ENCODE results near the gene RNF227.
A peak's percentile ranks its signal among the peaks of the same experiment; 100 is the strongest.

RNF227 gene

DNA sequence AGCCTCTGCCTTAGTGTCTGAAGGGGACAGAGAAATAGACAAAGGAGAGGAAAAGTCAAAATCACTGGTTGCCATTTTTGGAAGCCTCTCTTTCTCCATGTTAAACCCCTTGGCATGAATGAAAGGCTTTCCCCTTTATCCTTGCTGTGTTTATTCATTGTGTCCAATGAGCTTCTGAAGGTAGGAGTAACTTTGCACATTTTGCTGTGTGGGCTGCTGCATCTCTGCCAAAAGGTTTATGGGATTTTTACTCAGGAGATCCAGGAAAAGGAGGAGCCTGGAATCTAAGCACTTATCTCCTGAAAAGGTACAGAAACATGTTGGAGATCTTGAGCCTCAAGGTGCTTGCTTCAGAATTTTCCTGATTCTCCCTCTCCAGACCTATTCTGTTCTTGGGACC, 19.8 kb upstream of the RNF227 start:
- no peak for ATAC-seq
- TF ChIP-seq ESRRG (CRISPR knock-in tag; IDR thresholded peaks at IDR 0.05) (no peak), RARB (CRISPR knock-in tag; IDR thresholded peaks at IDR 0.05) (no peak), SNAI2 (CRISPR knock-in tag; IDR thresholded peaks at IDR 0.05) (no peak), BACH2 (CRISPR knock-in tag; IDR thresholded peaks at IDR 0.05; ENCODE audit: borderline replicate concordance) (no peak), ARNTL (CRISPR knock-in tag; IDR thresholded peaks at IDR 0.05; ENCODE audit: borderline replicate concordance, low read depth) (no peak), ZC3H10 (CRISPR knock-in tag; IDR thresholded peaks at IDR 0.05) (no peak), GLIS3 (CRISPR knock-in tag; IDR thresholded peaks at IDR 0.05) (no peak), CSDC2 (CRISPR knock-in tag; IDR thresholded peaks at IDR 0.05) (no peak), ZNF8 (CRISPR knock-in tag; IDR thresholded peaks at IDR 0.05) (no peak), TOX (CRISPR knock-in tag; IDR thresholded peaks at IDR 0.05; ENCODE audit: borderline replicate concordance) (no peak), ZNF565 (CRISPR knock-in tag; conservative IDR thresholded peaks at IDR 0.05; ENCODE audit: low read depth) (no peak), TCF4 (CRISPR knock-in tag; IDR thresholded peaks at IDR 0.05; ENCODE audit: borderline replicate concordance) (no peak)
- TF ChIP-seq, protein P1, sequence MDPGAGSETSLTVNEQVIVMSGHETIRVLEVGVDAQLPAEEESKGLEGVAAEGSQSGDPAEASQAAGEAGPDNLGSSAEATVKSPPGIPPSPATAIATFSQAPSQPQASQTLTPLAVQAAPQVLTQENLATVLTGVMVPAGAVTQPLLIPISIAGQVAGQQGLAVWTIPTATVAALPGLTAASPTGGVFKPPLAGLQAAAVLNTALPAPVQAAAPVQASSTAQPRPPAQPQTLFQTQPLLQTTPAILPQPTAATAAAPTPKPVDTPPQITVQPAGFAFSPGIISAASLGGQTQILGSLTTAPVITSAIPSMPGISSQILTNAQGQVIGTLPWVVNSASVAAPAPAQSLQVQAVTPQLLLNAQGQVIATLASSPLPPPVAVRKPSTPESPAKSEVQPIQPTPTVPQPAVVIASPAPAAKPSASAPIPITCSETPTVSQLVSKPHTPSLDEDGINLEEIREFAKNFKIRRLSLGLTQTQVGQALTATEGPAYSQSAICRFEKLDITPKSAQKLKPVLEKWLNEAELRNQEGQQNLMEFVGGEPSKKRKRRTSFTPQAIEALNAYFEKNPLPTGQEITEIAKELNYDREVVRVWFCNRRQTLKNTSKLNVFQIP (CRISPR knock-in tag; IDR thresholded peaks at IDR 0.05; ENCODE audit: borderline replicate concordance, low read depth): no peak
- TF ChIP-seq, protein P2, sequence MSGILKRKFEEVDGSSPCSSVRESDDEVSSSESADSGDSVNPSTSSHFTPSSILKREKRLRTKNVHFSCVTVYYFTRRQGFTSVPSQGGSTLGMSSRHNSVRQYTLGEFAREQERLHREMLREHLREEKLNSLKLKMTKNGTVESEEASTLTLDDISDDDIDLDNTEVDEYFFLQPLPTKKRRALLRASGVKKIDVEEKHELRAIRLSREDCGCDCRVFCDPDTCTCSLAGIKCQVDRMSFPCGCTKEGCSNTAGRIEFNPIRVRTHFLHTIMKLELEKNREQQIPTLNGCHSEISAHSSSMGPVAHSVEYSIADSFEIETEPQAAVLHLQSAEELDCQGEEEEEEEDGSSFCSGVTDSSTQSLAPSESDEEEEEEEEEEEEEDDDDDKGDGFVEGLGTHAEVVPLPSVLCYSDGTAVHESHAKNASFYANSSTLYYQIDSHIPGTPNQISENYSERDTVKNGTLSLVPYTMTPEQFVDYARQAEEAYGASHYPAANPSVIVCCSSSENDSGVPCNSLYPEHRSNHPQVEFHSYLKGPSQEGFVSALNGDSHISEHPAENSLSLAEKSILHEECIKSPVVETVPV (CRISPR knock-in tag; IDR thresholded peaks at IDR 0.05): no peak
- TF ChIP-seq, protein P3, sequence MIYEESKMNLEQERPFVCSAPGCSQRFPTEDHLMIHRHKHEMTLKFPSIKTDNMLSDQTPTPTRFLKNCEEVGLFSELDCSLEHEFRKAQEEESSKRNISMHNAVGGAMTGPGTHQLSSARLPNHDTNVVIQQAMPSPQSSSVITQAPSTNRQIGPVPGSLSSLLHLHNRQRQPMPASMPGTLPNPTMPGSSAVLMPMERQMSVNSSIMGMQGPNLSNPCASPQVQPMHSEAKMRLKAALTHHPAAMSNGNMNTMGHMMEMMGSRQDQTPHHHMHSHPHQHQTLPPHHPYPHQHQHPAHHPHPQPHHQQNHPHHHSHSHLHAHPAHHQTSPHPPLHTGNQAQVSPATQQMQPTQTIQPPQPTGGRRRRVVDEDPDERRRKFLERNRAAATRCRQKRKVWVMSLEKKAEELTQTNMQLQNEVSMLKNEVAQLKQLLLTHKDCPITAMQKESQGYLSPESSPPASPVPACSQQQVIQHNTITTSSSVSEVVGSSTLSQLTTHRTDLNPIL (CRISPR knock-in tag; IDR thresholded peaks at IDR 0.05; ENCODE audit: low read depth): no peak

DNA sequence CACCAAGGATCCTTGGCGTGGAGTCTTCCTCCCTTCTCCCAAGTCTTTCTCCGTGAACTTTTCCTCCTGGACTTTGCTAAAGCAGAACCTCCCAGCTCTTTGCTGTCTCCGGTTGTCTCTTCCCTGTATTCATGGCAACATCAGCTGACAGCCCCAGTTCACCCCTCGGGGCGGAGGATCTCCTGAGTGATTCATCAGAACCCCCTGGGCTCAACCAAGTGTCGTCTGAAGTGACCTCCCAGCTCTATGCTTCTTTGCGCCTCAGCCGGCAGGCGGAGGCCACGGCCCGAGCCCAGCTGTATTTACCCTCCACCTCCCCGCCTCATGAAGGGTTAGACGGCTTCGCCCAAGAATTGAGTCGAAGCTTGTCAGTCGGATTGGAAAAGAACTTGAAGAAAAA, 16.9 kb upstream of the RNF227 start:
- TF ChIP-seq CSDC2 (CRISPR knock-in tag; IDR thresholded peaks at IDR 0.05): no peak
- TF ChIP-seq, protein P2 (CRISPR knock-in tag; IDR thresholded peaks at IDR 0.05): no peak
- TF ChIP-seq ZNF8 (CRISPR knock-in tag; IDR thresholded peaks at IDR 0.05): no peak
- no peak for TF ChIP-seq ESRRG (CRISPR knock-in tag; IDR thresholded peaks at IDR 0.05)
- TF ChIP-seq BACH2 (CRISPR knock-in tag; IDR thresholded peaks at IDR 0.05; ENCODE audit: borderline replicate concordance): no peak

DNA sequence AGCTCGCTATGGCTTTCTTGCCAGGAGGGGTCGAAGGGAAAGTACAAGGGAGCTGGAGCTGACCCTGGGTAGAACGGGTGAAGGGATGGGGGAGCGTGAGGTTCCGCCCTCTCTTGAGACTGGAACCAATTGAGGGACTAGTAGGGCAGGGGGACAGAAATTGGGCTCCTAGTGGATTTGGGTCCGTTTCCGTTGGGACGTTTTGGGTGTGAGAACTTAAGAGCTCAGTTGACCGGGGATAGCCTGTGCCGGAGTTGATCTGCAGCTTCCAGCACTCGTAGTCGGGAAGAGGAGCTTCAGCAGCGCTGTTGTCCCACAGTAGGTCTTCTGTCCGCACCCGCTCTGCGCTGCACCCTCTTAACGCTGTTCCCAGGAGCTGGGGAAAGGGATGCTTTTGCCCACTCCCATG, 16.4 kb upstream of the RNF227 start:
- peak; percentile 45 for ATAC-seq
- TF ChIP-seq, protein P3 (CRISPR knock-in tag; IDR thresholded peaks at IDR 0.05; ENCODE audit: low read depth): no peak
- no peak for TF ChIP-seq ARNTL (CRISPR knock-in tag; IDR thresholded peaks at IDR 0.05; ENCODE audit: borderline replicate concordance, low read depth)
- TF ChIP-seq, protein P1 (CRISPR knock-in tag; IDR thresholded peaks at IDR 0.05; ENCODE audit: borderline replicate concordance, low read depth): no peak
- TF ChIP-seq OSR1 (CRISPR knock-in tag; IDR thresholded peaks at IDR 0.05): no peak

More for the DNA sequence above, 16.9 kb upstream of the RNF227 start:
- peak; percentile 30 for ATAC-seq

DNA sequence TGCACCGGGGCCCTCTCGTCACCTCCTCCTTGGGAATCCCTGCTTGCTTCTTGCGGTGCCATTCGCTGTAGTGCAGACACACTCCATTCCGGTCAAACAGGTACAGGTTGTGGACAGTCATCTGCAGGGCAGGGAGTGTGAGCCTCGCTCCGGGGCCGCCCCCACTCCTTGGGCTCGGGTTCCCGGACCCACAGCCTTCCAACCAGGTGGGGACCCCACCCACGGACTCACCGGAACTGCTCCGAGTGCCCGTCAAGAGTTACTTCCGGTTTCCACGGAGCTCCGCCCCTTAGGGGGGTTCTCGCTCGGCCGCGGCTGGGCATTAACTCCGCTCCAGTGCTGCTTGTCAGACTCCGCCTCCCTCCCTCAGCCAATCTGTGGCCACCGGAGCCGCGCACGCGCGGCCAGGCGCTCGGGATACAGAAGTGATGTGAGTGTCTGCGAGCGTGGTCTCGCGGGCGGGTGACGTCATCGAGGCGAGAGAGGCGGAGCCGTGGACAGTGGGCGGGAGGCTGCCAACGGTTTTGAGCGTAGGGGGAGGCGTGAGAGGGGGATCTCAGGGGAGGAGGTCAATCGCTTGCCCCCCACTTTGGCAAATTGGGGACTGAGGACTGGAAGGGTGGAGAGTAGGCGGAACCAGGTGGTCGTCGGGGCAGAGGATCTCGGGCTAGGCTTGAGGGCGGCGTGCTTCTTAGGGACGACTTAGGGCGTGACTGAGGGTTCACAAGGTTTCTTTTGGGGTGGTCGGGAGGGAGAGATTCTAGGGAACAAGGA, 15.8 kb upstream of the RNF227 start, which contains the start of the genes CNTROB and TRAPPC1:
Gene CNTROB (plus strand): TSS at position 498 of the 774 bp plus-strand sequence. CDS start 874 bp downstream, outside the sequence.
Gene TRAPPC1 (minus strand): TSS at position 238 of the 774 bp plus-strand sequence. CDS start 117 bp downstream, at position 121.
- peak; percentile 88 for ATAC-seq
- peak; percentile 93 for TF ChIP-seq PPARA (CRISPR knock-in tag; IDR thresholded peaks at IDR 0.05; ENCODE audit: borderline replicate concordance)
- 0 out of 2 replicates have a peak, but pooled peaks have one; percentile 23 for TF ChIP-seq ZFP3 (CRISPR knock-in tag; IDR thresholded peaks at IDR 0.05)
- peak; percentile 86; the same call in 1 of the 2 replicates for TF ChIP-seq ZNF565 (CRISPR knock-in tag; conservative IDR thresholded peaks at IDR 0.05; ENCODE audit: low read depth)
- TF ChIP-seq SNAI2 (CRISPR knock-in tag; IDR thresholded peaks at IDR 0.05): no peak; the same call in 1 of the 2 replicates
- TF ChIP-seq, protein P2 (CRISPR knock-in tag; IDR thresholded peaks at IDR 0.05): no peak
- TF ChIP-seq ZFP30 (CRISPR knock-in tag; IDR thresholded peaks at IDR 0.05): peak; percentile 57; the same call in 1 of the 2 replicates
- TF ChIP-seq, protein P3 (CRISPR knock-in tag; IDR thresholded peaks at IDR 0.05; ENCODE audit: low read depth): peak; percentile 44; the same call in 1 of the 2 replicates
- TF ChIP-seq RARB (CRISPR knock-in tag; IDR thresholded peaks at IDR 0.05): no peak
- TF ChIP-seq GLIS3 (CRISPR knock-in tag; IDR thresholded peaks at IDR 0.05): no peak
- no peak for TF ChIP-seq OSR1 (CRISPR knock-in tag; IDR thresholded peaks at IDR 0.05)
- TF ChIP-seq TOX (CRISPR knock-in tag; IDR thresholded peaks at IDR 0.05; ENCODE audit: borderline replicate concordance): no peak
- no peak for TF ChIP-seq ESRRG (CRISPR knock-in tag; IDR thresholded peaks at IDR 0.05)
- TF ChIP-seq TCF4 (CRISPR knock-in tag; IDR thresholded peaks at IDR 0.05; ENCODE audit: borderline replicate concordance): no peak
- no peak for TF ChIP-seq CSDC2 (CRISPR knock-in tag; IDR thresholded peaks at IDR 0.05)
- TF ChIP-seq ARNTL (CRISPR knock-in tag; IDR thresholded peaks at IDR 0.05; ENCODE audit: borderline replicate concordance, low read depth): peak; percentile 65; the same call in 1 of the 2 replicates
- TF ChIP-seq BACH2 (CRISPR knock-in tag; IDR thresholded peaks at IDR 0.05; ENCODE audit: borderline replicate concordance): no peak; the same call in 1 of the 2 replicates

All from SK-N-SH treated with all-trans-retinoic acid at 6 μM for 48 hours (cell line).